IMR-90 (cell line): ENCODE data around the gene WWP2.

Experiments used
- CEBPB ChIP-seq: IDR thresholded peaks from 2 replicates; pipeline ENCODE4 v1.6.1; 2012; ENCODE audit warnings: low read depth, low read length, improper control_type of control experiment
- CTCF ChIP-seq: conservative IDR thresholded peaks from 2 replicates; pipeline ENCODE4 v1.5.1; 2012; ENCODE audit warnings: mild to moderate bottlenecking, low read depth, low read length, improper control_type of control experiment
- POLR2A ChIP-seq: IDR thresholded peaks from 2 replicates; pipeline ENCODE4 v1.6.1; 2012; ENCODE audit warnings: mild to moderate bottlenecking, low read depth, low read length
- RCOR1 ChIP-seq: IDR thresholded peaks from 2 replicates; pipeline ENCODE4 v1.6.1; 2012; ENCODE audit warnings: mild to moderate bottlenecking, low read length, improper control_type of control experiment; ENCODE audit not compliant: insufficient replicate concordance

GRCh38 chr16:69921127-69921526 lies 159.0 kb downstream of the WWP2 start:
- TF ChIP-seq CTCF (no peak), POLR2A (no peak), CEBPB (no peak), RCOR1 (no peak)
